ENCODE measurements around the gene CCDC93. TPM values are rescaled to one million over a fixed set of nuclear protein-coding genes. Genes with fewer than 3 reads are reported as not detected.

Gene CCDC93
- total RNA-seq, 1 experiment from 2014 or later, result 18.7 TPM

- no peaks in the 10 kb centered on the region for H3K9me2 ChIP-seq (ENCODE audit: insufficient read depth)
- H3K27ac ChIP-seq (ENCODE audit: low read depth, low read length), result no peak overlapping the region
- H3K36me3 ChIP-seq (ENCODE audit: control insufficient read depth in 1 of 2, insufficient read depth in 2 of 2, low read length in 2 of 2), result peaks cover 36 to 56% of the 10 kb centered on the region in 2 experiments
- H3K9me3 ChIP-seq (ENCODE audit: control insufficient read depth in 1 of 2, insufficient read depth in 1 of 2, low read depth in 1 of 2, low read length in 2 of 2), result no peaks in the 10 kb centered on the region
- RAD21 ChIA-PET (ENCODE audit: low non-redundant PET in 1 of 2, low total read pairs in 2 of 2, uncharacterized antibody in 2 of 2, unreplicated experiment in 2 of 2), result no interaction called here
- intact Hi-C loops (cut with micrococcal nuclease), result no loop called here
- DNase-seq (ENCODE audit: low read depth, low spot score) (no peak), ATAC-seq (no peak)
- H4K20me1 ChIP-seq (ENCODE audit: insufficient read depth), result no peaks in the 10 kb centered on the region
- H3K9ac ChIP-seq (ENCODE audit: low read length), result no peak overlapping the region
- no peaks in the 10 kb centered on the region for H3K79me2 ChIP-seq (ENCODE audit: insufficient read depth, low read length)
- no peak overlapping the region for H3K4me3 ChIP-seq (replicated peaks in 1 of 2; ENCODE audit: low read depth in 1 of 2, low read length in 2 of 2)
- TF ChIP-seq ZFX (IDR thresholded peaks at IDR 0.05) (no peak), POLR2A (IDR thresholded peaks at IDR 0.05; ENCODE audit: borderline replicate concordance, extremely low read depth, insufficient read depth, insufficient read length) (no peak), EZH2 (IDR thresholded peaks at IDR 0.05) (no peak), ATF3 (IDR thresholded peaks at IDR 0.05) (no peak), JUND (IDR thresholded peaks at IDR 0.05) (no peak), ZBTB33 (IDR thresholded peaks at IDR 0.05; ENCODE audit: extremely low read depth, insufficient replicate concordance, low read length) (no peak), REST (IDR thresholded peaks at IDR 0.05; ENCODE audit: low read depth) (no peak), ELF1 (IDR thresholded peaks at IDR 0.05; ENCODE audit: borderline replicate concordance, low read depth) (no peak), EGR1 (IDR thresholded peaks at IDR 0.05; ENCODE audit: low read depth) (no peak), POLR2AphosphoS5 (IDR thresholded peaks at IDR 0.05; ENCODE audit: low read depth, low read length) (no peak), CEBPB (IDR thresholded peaks at IDR 0.05; ENCODE audit: low read depth) (no peak), CTCF (IDR thresholded peaks at IDR 0.05 in 2 of 3, conservative IDR thresholded peaks at IDR 0.05 in 1 of 3; ENCODE audit: borderline replicate concordance in 1 of 3, insufficient read depth in 1 of 3, low read depth in 2 of 3, low read length in 2 of 3) (no peak)
- BruUV-seq (replicated peaks), result no TSS peak
- H3K27me3 ChIP-seq (ENCODE audit: insufficient read depth, low read length), result no peaks in the 10 kb centered on the region
- POLR2A ChIA-PET, result no interaction called here
- H3K4me1 ChIP-seq (ENCODE audit: control insufficient read depth in 1 of 2, insufficient read depth in 2 of 2, low read length in 2 of 2), result no peaks in the 10 kb centered on the region
- CTCF ChIA-PET, result no interaction called here
- H3K4me2 ChIP-seq (ENCODE audit: low read length), result no peak overlapping the region
- H2AFZ ChIP-seq (ENCODE audit: low read depth, low read length, poor library complexity, severe bottlenecking), result no peak overlapping the region
Measured at GRCh38 chr2:117948615-117949014, 65.3 kb downstream of the CCDC93 start.
